Right lobe of liver (tissue), 6 donors: ENCODE data around the gene GPC5. TPM values are rescaled to one million over a fixed set of nuclear protein-coding genes. Genes with fewer than 3 reads are reported as not detected.

ENCODE experiments used
- ATAC-seq, 4 donors: fragments of 200-7000 bp; cut with Tn5 transposase; one replicate each; pipeline ENCODE4 v1.9.1; 2020; ENCODE audit warnings: mild to moderate bottlenecking in 4 of 4, moderate library complexity in 4 of 4
- DNase-seq, 3 donors: peaks; one replicate each; pipeline ENCODE4 v3.0.0-alpha.2; 2020
- H3K27ac ChIP-seq, 3 donors: fragments of 200-600 bp; one replicate each; pipeline ENCODE4 v1.8.0; 2022
- H3K27me3 ChIP-seq, 2 donors: fragments of 200-600 bp; one replicate each; pipeline ENCODE4 v1.8.0; 2022
- H3K36me3 ChIP-seq, 4 donors: fragments of 200-600 bp; sonication (generic) in 1 of 4; one replicate each; pipeline versions ENCODE4 v1.5.1 to v1.8.0; 2017 to 2022; ENCODE audit warnings: control low read depth in 1 of 4
- H3K4me1 ChIP-seq, 4 donors: fragments of 200-600 bp; sonication (generic) in 1 of 4; one replicate each; pipeline versions ENCODE4 v1.5.1 to v1.8.0; 2017 to 2022; ENCODE audit warnings: control low read depth in 1 of 4
- H3K4me3 ChIP-seq, 3 donors: fragments of 200-600 bp; one replicate each; pipeline ENCODE4 v1.8.0; 2022
- H3K9me3 ChIP-seq, 4 donors: fragments of 200-600 bp; sonication (generic) in 1 of 4; one replicate each; pipeline versions ENCODE4 v1.5.1 to v1.8.0; 2017 to 2022; ENCODE audit warnings: control low read depth in 1 of 4
- POLR2A ChIP-seq: fragments of 450-650 bp; IDR thresholded peaks from one replicate; pipeline ENCODE4 v1.6.1; 2017; ENCODE audit warnings: antibody characterized with exemption, mild to moderate bottlenecking
- WGBS: methylation state at CpG from one replicate; pipeline ENCODE4 v1.1.6; 2018; ENCODE audit warnings: low coverage, low lambda C conversion rate; ENCODE audit not compliant: insufficient coverage; ENCODE audit errors: missing lambda C conversion rate; 5-methylcytosine and 5-hydroxymethylcytosine counted together
- intact Hi-C, 2 donors: fragments of 100-400 bp; cut with DNase I; formaldehyde crosslinking; loops; one replicate each; pipeline versions ENCODE4 v1.11.2 to v1.14.1; 2022
- total RNA-seq, 6 experiments: library from RNA; depleted of rRNA in 2 of 6; stranded (reverse); fragments of >200 nt in 2 of 6; fragmentation: NEBNext Ultra II Directional in 3 of 6; extraction: Animal tissue kit (Norgen Biotek cat#: 25700) in 3 of 6; gene quantifications; one replicate each; pipeline versions ENCODE4 v1.1.0 to v1.2.4, GENCODE V29; 2016 to 2023
- TF ChIP-seq, protein P1 (sequence below), 4 donors: fragments of 200-600 bp in 3 of 4; fragments of 450-650 bp in 1 of 4; IDR thresholded peaks; one replicate each; pipeline versions ENCODE4 v1.5.1 to v1.8.0; 2016 to 2022; ENCODE audit warnings: antibody characterized with exemption in 4 of 4, mild to moderate bottlenecking in 2 of 4
- donor health status: DM: no; HTN: yes; CAD: no.
- donor health status: DM: no; HTN: no; CAD: no.
- donor health status: DM: no; HTN: no; CAD: no.
- donor health status: DM: no; HTN: yes; CAD: no.
- donor health status: DM: no; HTN: yes; CAD: no.

GPC5 gene
- total RNA-seq, 6 experiments from 2014 or later = 0.12 to 0.99 (median 0.66) TPM

GRCh38 chr13:92303428-92303827, 905.0 kb downstream of the GPC5 start:
- no peak for TF ChIP-seq POLR2A
- TF ChIP-seq, protein P1, sequence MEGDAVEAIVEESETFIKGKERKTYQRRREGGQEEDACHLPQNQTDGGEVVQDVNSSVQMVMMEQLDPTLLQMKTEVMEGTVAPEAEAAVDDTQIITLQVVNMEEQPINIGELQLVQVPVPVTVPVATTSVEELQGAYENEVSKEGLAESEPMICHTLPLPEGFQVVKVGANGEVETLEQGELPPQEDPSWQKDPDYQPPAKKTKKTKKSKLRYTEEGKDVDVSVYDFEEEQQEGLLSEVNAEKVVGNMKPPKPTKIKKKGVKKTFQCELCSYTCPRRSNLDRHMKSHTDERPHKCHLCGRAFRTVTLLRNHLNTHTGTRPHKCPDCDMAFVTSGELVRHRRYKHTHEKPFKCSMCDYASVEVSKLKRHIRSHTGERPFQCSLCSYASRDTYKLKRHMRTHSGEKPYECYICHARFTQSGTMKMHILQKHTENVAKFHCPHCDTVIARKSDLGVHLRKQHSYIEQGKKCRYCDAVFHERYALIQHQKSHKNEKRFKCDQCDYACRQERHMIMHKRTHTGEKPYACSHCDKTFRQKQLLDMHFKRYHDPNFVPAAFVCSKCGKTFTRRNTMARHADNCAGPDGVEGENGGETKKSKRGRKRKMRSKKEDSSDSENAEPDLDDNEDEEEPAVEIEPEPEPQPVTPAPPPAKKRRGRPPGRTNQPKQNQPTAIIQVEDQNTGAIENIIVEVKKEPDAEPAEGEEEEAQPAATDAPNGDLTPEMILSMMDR (IDR thresholded peaks at IDR 0.05) = no peak
- Histone ChIP-seq H3K9me3 (no peaks in the 10 kb centered on the region), H3K27me3 (no peaks in the 10 kb centered on the region), H3K4me3 (no peak overlapping the region), H3K27ac (no peak overlapping the region), H3K4me1 (no peaks in the 10 kb centered on the region), H3K36me3 (no peaks in the 10 kb centered on the region)
- intact Hi-C loops = no loop called here
- DNase-seq (no peak), ATAC-seq (no peak)
- WGBS = 73% methylated on average over 1 of the region's 1 CpG

DNA sequence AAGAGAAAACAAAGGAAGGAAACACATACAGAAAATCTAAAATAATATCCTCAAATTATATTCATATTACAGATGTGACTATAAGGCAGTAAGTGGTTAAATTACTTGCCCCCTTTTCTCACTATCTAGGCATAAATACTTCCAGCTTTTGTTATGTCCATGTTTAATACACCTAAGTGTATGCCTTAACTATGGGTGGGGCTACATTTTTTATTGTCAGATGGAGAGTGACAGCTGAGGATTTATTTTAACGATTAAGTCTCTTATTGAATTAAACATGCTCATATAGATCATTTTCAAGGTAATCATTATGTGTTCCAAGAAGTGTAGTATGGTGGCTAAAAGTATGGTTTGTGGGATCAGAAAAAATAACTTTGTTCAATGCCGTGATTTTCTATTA, 909.3 kb downstream of the GPC5 start:
- intact Hi-C loops = no loop called here
- ATAC-seq (no peak), DNase-seq (no peak)
- TF ChIP-seq, protein P1 (IDR thresholded peaks at IDR 0.05) = no peak
- no peak for TF ChIP-seq POLR2A
- Histone ChIP-seq H3K4me1 (no peaks in the 10 kb centered on the region), H3K4me3 (no peak overlapping the region), H3K9me3 (no peaks in the 10 kb centered on the region), H3K36me3 (no peaks in the 10 kb centered on the region), H3K27ac (no peak overlapping the region), H3K27me3 (no peaks in the 10 kb centered on the region)
- 52% methylated on average over 2 of the region's 2 CpGs for WGBS

DNA sequence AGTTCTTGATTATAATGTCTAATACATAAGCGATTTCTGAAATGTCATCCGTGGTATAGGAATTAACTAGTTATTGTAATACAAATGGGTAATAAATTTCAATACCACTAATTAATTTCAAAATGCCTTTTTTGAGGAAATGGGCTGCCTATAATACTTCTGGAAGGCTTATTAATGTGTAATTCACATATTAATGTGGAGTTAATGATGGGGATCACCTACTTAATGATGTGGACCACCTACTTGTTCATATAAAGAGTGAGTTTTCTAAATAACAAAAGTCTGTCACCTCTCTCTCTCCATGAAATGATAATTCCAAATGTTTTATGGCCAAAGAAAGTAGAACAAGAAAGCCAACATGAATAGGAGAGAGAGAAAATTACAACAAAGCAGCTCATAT, 914.4 kb downstream of the GPC5 start:
- DNase-seq (no peak), ATAC-seq (no peak)
- Histone ChIP-seq H3K4me3 (no peak overlapping the region), H3K27ac (no peak overlapping the region), H3K36me3 (no peaks in the 10 kb centered on the region), H3K9me3 (no peaks in the 10 kb centered on the region), H3K4me1 (no peaks in the 10 kb centered on the region), H3K27me3 (no peaks in the 10 kb centered on the region)
- no peak for TF ChIP-seq POLR2A
- TF ChIP-seq, protein P1 (IDR thresholded peaks at IDR 0.05) = no peak
- intact Hi-C loops = no loop called here
- 73% methylated on average over 2 of the region's 2 CpGs for WGBS

DNA sequence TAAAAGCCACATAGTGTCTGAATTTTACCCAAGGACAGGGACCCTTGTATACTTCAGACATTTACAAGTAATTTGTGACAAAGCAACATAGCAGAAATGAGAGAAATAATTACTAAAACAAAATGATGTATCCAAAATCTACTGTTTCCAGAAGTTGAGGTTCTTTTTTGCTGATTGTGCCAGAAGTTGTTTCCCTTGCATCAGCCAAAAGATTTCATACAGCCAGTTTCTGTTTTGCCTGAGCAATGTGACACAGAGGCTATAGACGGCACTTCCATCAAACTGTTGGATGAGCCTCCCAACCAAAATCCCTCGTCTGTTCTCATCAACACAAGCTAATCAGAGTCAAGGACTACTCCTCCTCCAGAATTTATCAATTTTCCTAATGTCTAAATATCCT, 915.0 kb downstream of the GPC5 start:
- Histone ChIP-seq H3K27me3 (no peaks in the 10 kb centered on the region), H3K4me1 (no peaks in the 10 kb centered on the region), H3K36me3 (no peaks in the 10 kb centered on the region), H3K27ac (no peak overlapping the region), H3K4me3 (no peak overlapping the region), H3K9me3 (no peaks in the 10 kb centered on the region)
- intact Hi-C loops = no loop called here
- WGBS = 64% methylated on average over 2 of the region's 2 CpGs
- ATAC-seq (no peak), DNase-seq (no peak)
- no peak for TF ChIP-seq POLR2A
- TF ChIP-seq, protein P1 (IDR thresholded peaks at IDR 0.05) = no peak

- Histone ChIP-seq H3K36me3 (no peaks in the 10 kb centered on the region), H3K4me3 (no peak overlapping the region), H3K4me1 (no peaks in the 10 kb centered on the region), H3K27ac (no peak overlapping the region), H3K9me3 (no peaks in the 10 kb centered on the region), H3K27me3 (no peaks in the 10 kb centered on the region)
- no peak for ATAC-seq
- 57% methylated on average over 2 of the region's 2 CpGs for WGBS
- DNase-seq = no peak
- TF ChIP-seq, protein P1 (IDR thresholded peaks at IDR 0.05) = no peak
- TF ChIP-seq POLR2A = no peak
- intact Hi-C loops = no loop called here
Observed at GRCh38 chr13:92315265-92315664, 916.8 kb downstream of the GPC5 start.
